Stimulated activated CD4-positive, alpha-beta T cell treated with anti-CD3 and anti-CD28 coated beads, Interleukin-4, amount 100 ng/mL, for 4 hours (primary cell): Measurements from ENCODE around the gene HIRIP3.
A peak's percentile ranks its signal among the peaks of the same experiment; 100 is the strongest.
"Not testable (repeated sequence)": the region's sequence is repeated elsewhere in the genome, so short reads cannot be mapped to it uniquely, and the experiment has no call there.

Experiments used
- DNase-seq, 2 experiments: peaks; one replicate each; pipeline ENCODE4 v3.0.0-alpha.2; 2020

The HIRIP3 gene

GRCh38 chr16:29982560-29983419 lies 12.6 kb downstream of the HIRIP3 start:
- no peak for DNase-seq

- DNase-seq = no peak
Measured at GRCh38 chr16:29978564-29979270, 16.7 kb downstream of the HIRIP3 start.

- DNase-seq = no peak
Measured at GRCh38 chr16:29978081-29978480, 17.3 kb downstream of the HIRIP3 start.

GRCh38 chr16:29977063-29977825 lies 18.2 kb downstream of the HIRIP3 start:
- no peak for DNase-seq

- DNase-seq = no peak
Measured at GRCh38 chr16:29975811-29976511, 19.5 kb downstream of the HIRIP3 start.

- no peak for DNase-seq
Measured at GRCh38 chr16:29975134-29975538, 20.3 kb downstream of the HIRIP3 start.

- no peak for DNase-seq
Measured at GRCh38 chr16:29974291-29975133, 20.9 kb downstream of the HIRIP3 start.

- peak; percentile 91 to 95 for DNase-seq
Measured at GRCh38 chr16:29973384-29974246, 21.8 kb downstream of the HIRIP3 start, which contains the start of gene TAOK2. TSS of gene TAOK2 (plus strand) at chr16:29973868. CDS start at chr16:29977773, 3,905 bp downstream.

GRCh38 chr16:29972992-29973383 lies 22.4 kb downstream of the HIRIP3 start:
- no peak for DNase-seq

- DNase-seq = no peak
Measured at GRCh38 chr16:29972500-29972899, 22.9 kb downstream of the HIRIP3 start.

- DNase-seq = no peak
Measured at GRCh38 chr16:29971304-29971703, 24.1 kb downstream of the HIRIP3 start.

GRCh38 chr16:29968205-29968604 lies 27.2 kb downstream of the HIRIP3 start:
- DNase-seq = no peak

GRCh38 chr16:29963021-29963743 lies 32.2 kb downstream of the HIRIP3 start:
- DNase-seq = no peak

GRCh38 chr16:29962344-29962994 lies 32.9 kb downstream of the HIRIP3 start:
- no peak for DNase-seq

GRCh38 chr16:29961479-29962343 lies 33.7 kb downstream of the HIRIP3 start, which contains the start of gene TMEM219:
TSS of gene TMEM219 (plus strand) at chr16:29962079. CDS start at chr16:29963144, 1,065 bp downstream.
- DNase-seq = peak; percentile 90 to 94

- no peak for DNase-seq
Measured at GRCh38 chr16:29961127-29961478, 34.3 kb downstream of the HIRIP3 start.

GRCh38 chr16:29959821-29960220 lies 35.6 kb downstream of the HIRIP3 start:
- not testable (repeated sequence) for DNase-seq

- DNase-seq = no peak
Measured at GRCh38 chr16:29959293-29959692, 36.1 kb downstream of the HIRIP3 start.
